Measurements from ENCODE around the gene GALNT18.

GALNT18 gene

GRCh38 chr11:11493698-11494097 lies 128.1 kb downstream of the GALNT18 start:
- DNase-seq: no peak

- no peak for DNase-seq
Observed at GRCh38 chr11:11491589-11491988, 130.2 kb downstream of the GALNT18 start.

- DNase-seq: no peak
Observed at GRCh38 chr11:11491014-11491413, 130.8 kb downstream of the GALNT18 start.

- DNase-seq: no peak
Observed at GRCh38 chr11:11486423-11486822, 135.4 kb downstream of the GALNT18 start.

GRCh38 chr11:11486002-11486401 lies 135.8 kb downstream of the GALNT18 start:
- DNase-seq: no peak

- no peak for DNase-seq
Observed at GRCh38 chr11:11483627-11484026, 138.2 kb downstream of the GALNT18 start.

GRCh38 chr11:11482730-11483129 lies 139.1 kb downstream of the GALNT18 start:
- DNase-seq: no peak

- DNase-seq: no peak
Observed at GRCh38 chr11:11481371-11481770, 140.4 kb downstream of the GALNT18 start.

- DNase-seq: no peak
Observed at GRCh38 chr11:11480971-11481370, 140.8 kb downstream of the GALNT18 start.

GRCh38 chr11:11478687-11479086 lies 143.1 kb downstream of the GALNT18 start:
- no peak for DNase-seq

- DNase-seq: no peak
Observed at GRCh38 chr11:11477695-11478420, 143.9 kb downstream of the GALNT18 start.

GRCh38 chr11:11476971-11477645 lies 144.7 kb downstream of the GALNT18 start:
- DNase-seq: no peak

GRCh38 chr11:11476499-11476898 lies 145.3 kb downstream of the GALNT18 start:
- no peak for DNase-seq

GRCh38 chr11:11472106-11472505 lies 149.7 kb downstream of the GALNT18 start:
- DNase-seq: no peak

- no peak for DNase-seq
Observed at GRCh38 chr11:11471201-11471600, 150.6 kb downstream of the GALNT18 start.

GRCh38 chr11:11468954-11469353 lies 152.9 kb downstream of the GALNT18 start:
- no peak for DNase-seq

- no peak for DNase-seq
Observed at GRCh38 chr11:11467312-11467711, 154.5 kb downstream of the GALNT18 start.

- no peak for DNase-seq
Observed at GRCh38 chr11:11464555-11464954, 157.2 kb downstream of the GALNT18 start.

- DNase-seq: no peak
Observed at GRCh38 chr11:11463405-11463804, 158.4 kb downstream of the GALNT18 start.

GRCh38 chr11:11461473-11461872 lies 160.3 kb downstream of the GALNT18 start:
- no peak for DNase-seq

- DNase-seq: no peak
Observed at GRCh38 chr11:11459578-11459977, 162.2 kb downstream of the GALNT18 start.

- no peak for DNase-seq
Observed at GRCh38 chr11:11458485-11458884, 163.3 kb downstream of the GALNT18 start.

- no peak for DNase-seq
Observed at GRCh38 chr11:11458001-11458400, 163.8 kb downstream of the GALNT18 start.

- DNase-seq: peak; percentile 9
Observed at GRCh38 chr11:11456866-11457265, 164.9 kb downstream of the GALNT18 start.

All from kidney glomerular epithelial cell (primary cell).